WTC11 (cell line): ENCODE measurements around the gene LEKR1. TPM values are rescaled to one million over a fixed set of nuclear protein-coding genes. Genes with fewer than 3 reads are reported as not detected.

Source experiments
- ATAC-seq: fragments of 200-7000 bp; cut with Tn5 transposase; 2 replicates; pipeline ENCODE4 v1.10.0; 2021; ENCODE audit warnings: mild to moderate bottlenecking, moderate library complexity
- CTCF ChIA-PET: fragments of 300-600 bp; sonication (Branson Sonifier 250); formaldehyde crosslinking; loops from one replicate; lab custom pipeline; 2021; ENCODE audit warnings: antibody characterized with exemption; lab: Charles Lee
- POLR2A ChIA-PET: fragments of 350-600 bp; sonication (Branson Sonifier 250); formaldehyde crosslinking; loops from one replicate; lab custom pipeline; 2021; ENCODE audit warnings: antibody characterized with exemption; lab: Charles Lee
- DNase-seq: peaks from one replicate; pipeline ENCODE4 v3.0.0; 2021; ENCODE audit warnings: low spot score
- H3K27ac Mint-ChIP-seq: 2 replicates; pipeline ENCODE4 v1.8.0; 2021; ENCODE audit warnings: mixed read lengths
- H3K27me3 Mint-ChIP-seq: 2 replicates; pipeline ENCODE4 v1.8.0; 2021; ENCODE audit warnings: low read depth, mild to moderate bottlenecking, moderate library complexity, mixed read lengths
- H3K36me3 Mint-ChIP-seq: 2 replicates; pipeline ENCODE4 v1.8.0; 2021; ENCODE audit warnings: mixed read lengths
- H3K4me1 Mint-ChIP-seq: 2 replicates; pipeline ENCODE4 v1.8.0; 2022; ENCODE audit warnings: mixed read lengths
- H3K4me3 Mint-ChIP-seq: 2 replicates; pipeline ENCODE4 v1.8.0; 2021; ENCODE audit warnings: mild to moderate bottlenecking, moderate library complexity, mixed read lengths
- H3K9me3 Mint-ChIP-seq: 2 replicates; pipeline ENCODE4 v1.8.0; 2021; ENCODE audit warnings: mixed read lengths
- CBFB ChIP-seq: sonication (generic); formaldehyde crosslinking; IDR thresholded peaks from 2 replicates; pipeline ENCODE4 v1.8.1; 2022; ENCODE audit warnings: mild to moderate bottlenecking, low read depth, missing genetic modification reagents
- GTF2I ChIP-seq: fragments of 250-450 bp; sonication (Bioruptor Pico); conservative IDR thresholded peaks from 2 replicates; pipeline ENCODE4 v1.4.0; 2021; ENCODE audit warnings: mild to moderate bottlenecking
- HMGA2 ChIP-seq: fragments of 250-450 bp; sonication (Bioruptor Pico); IDR thresholded peaks from 2 replicates; pipeline ENCODE4 v1.4.0; 2021; ENCODE audit warnings: mild to moderate bottlenecking, moderate library complexity
- OVOL2 ChIP-seq: fragments of 250-450 bp; sonication (Bioruptor Pico); IDR thresholded peaks from 2 replicates; pipeline ENCODE4 v1.9.0; 2021; ENCODE audit warnings: mild to moderate bottlenecking, borderline replicate concordance
- RORB ChIP-seq: fragments of 250-450 bp; sonication (Bioruptor Pico); IDR thresholded peaks from 2 replicates; pipeline ENCODE4 v1.9.0; 2021; ENCODE audit warnings: mild to moderate bottlenecking
- TEAD1 ChIP-seq: sonication (generic); formaldehyde crosslinking; IDR thresholded peaks from 2 replicates; pipeline ENCODE4 v1.8.0; 2022; ENCODE audit warnings: mild to moderate bottlenecking, missing genetic modification reagents
- TP53 ChIP-seq: sonication (generic); formaldehyde crosslinking; IDR thresholded peaks from 2 replicates; pipeline ENCODE4 v1.8.1; 2023; ENCODE audit warnings: mild to moderate bottlenecking, missing genetic modification reagents
- ZBTB21 ChIP-seq: sonication (generic); formaldehyde crosslinking; IDR thresholded peaks from 2 replicates; pipeline ENCODE4 v1.8.1; 2023; ENCODE audit warnings: mild to moderate bottlenecking, missing genetic modification reagents, borderline replicate concordance
- ZNF263 ChIP-seq: sonication (generic); formaldehyde crosslinking; IDR thresholded peaks from 2 replicates; pipeline ENCODE4 v1.8.1; 2022; ENCODE audit warnings: low read depth, mild to moderate bottlenecking, moderate library complexity, missing genetic modification reagents
- ZNF396 ChIP-seq: fragments of 250-450 bp; sonication (Bioruptor Pico); IDR thresholded peaks from 2 replicates; pipeline ENCODE4 v1.8.0; 2021; ENCODE audit warnings: mild to moderate bottlenecking, moderate library complexity, borderline replicate concordance
- total RNA-seq: library from RNA; stranded (reverse); gene quantifications from 3 replicates; pipeline ENCODE4 v1.2.3, GENCODE V29; 2021
- TF ChIP-seq, protein P1 (sequence below): sonication (generic); formaldehyde crosslinking; IDR thresholded peaks from 2 replicates; pipeline ENCODE4 v1.8.1; 2022; ENCODE audit warnings: low read depth, mild to moderate bottlenecking, moderate library complexity, missing genetic modification reagents, borderline replicate concordance
- TF ChIP-seq, protein P2 (sequence below): sonication (generic); formaldehyde crosslinking; IDR thresholded peaks from 2 replicates; pipeline ENCODE4 v1.8.0; 2022; ENCODE audit warnings: mild to moderate bottlenecking, missing genetic modification reagents
- TF ChIP-seq, protein P3 (sequence below): sonication (generic); formaldehyde crosslinking; IDR thresholded peaks from 2 replicates; pipeline ENCODE4 v1.8.1; 2023; ENCODE audit warnings: mild to moderate bottlenecking, missing genetic modification reagents
- TF ChIP-seq, protein P4 (sequence below): sonication (generic); formaldehyde crosslinking; IDR thresholded peaks from 2 replicates; pipeline ENCODE4 v1.8.0; 2023; ENCODE audit warnings: missing genetic modification reagents, mild to moderate bottlenecking, borderline replicate concordance
- TF ChIP-seq, protein P5 (sequence below): sonication (generic); formaldehyde crosslinking; IDR thresholded peaks from 2 replicates; pipeline ENCODE4 v1.8.0; 2022; ENCODE audit warnings: mild to moderate bottlenecking, missing genetic modification reagents
- TF ChIP-seq, protein P6 (sequence below): sonication (generic); formaldehyde crosslinking; IDR thresholded peaks from 2 replicates; pipeline ENCODE4 v1.8.1; 2023; ENCODE audit warnings: mild to moderate bottlenecking, missing genetic modification reagents, moderate library complexity
- TF ChIP-seq, protein P7 (sequence below): sonication (generic); formaldehyde crosslinking; IDR thresholded peaks from 2 replicates; pipeline ENCODE4 v1.8.0; 2023; ENCODE audit warnings: missing genetic modification reagents
- TF ChIP-seq, protein P8 (sequence below): fragments of 250-450 bp; sonication (Bioruptor Pico); IDR thresholded peaks from 2 replicates; pipeline ENCODE4 v1.9.0; 2021; ENCODE audit warnings: mild to moderate bottlenecking, borderline replicate concordance

Gene LEKR1
- total RNA-seq, 1 experiment from 2014 or later, result 0.09 TPM

DNA sequence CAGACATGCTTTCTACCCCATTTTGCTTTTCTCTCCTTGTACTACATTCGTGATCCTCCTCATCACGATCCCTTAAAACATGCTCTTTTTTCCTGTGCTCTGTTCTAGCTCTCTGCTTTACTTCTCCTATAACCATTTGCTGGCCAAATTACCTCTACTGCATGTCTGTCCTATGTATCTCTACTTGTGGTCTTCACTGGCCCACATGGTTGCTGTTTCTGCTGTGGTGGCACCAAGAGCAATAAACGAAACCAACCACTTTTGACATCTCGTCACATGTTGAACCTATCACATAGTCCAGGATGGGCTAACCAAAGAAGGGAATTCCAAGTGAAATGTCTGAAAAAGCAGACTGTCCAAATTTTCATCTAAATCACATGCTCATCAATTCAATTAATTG is 115.2 kb downstream of the LEKR1 start:
- CTCF ChIA-PET, result no interaction called here
- no peaks in the 10 kb centered on the region for H3K36me3 Mint-ChIP-seq
- no peak for ATAC-seq
- no peaks in the 10 kb centered on the region; the same call in 1 of the 2 replicates for H3K27me3 Mint-ChIP-seq
- H3K4me1 Mint-ChIP-seq, result no peaks in the 10 kb centered on the region
- no peak for TF ChIP-seq OVOL2 (CRISPR knock-in tag)
- TF ChIP-seq CBFB (CRISPR knock-in tag), result no peak
- TF ChIP-seq, protein P1, sequence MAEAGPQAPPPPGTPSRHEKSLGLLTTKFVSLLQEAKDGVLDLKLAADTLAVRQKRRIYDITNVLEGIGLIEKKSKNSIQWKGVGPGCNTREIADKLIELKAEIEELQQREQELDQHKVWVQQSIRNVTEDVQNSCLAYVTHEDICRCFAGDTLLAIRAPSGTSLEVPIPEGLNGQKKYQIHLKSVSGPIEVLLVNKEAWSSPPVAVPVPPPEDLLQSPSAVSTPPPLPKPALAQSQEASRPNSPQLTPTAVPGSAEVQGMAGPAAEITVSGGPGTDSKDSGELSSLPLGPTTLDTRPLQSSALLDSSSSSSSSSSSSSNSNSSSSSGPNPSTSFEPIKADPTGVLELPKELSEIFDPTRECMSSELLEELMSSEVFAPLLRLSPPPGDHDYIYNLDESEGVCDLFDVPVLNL (CRISPR knock-in tag), result no peak
- TF ChIP-seq, all 79 proteins: peak for 0
- DNase-seq, result no peak
- peak overlapping the region; percentile 21; the same call in 1 of the 2 replicates for H3K27ac Mint-ChIP-seq
- no peak overlapping the region for H3K4me3 Mint-ChIP-seq
- POLR2A ChIA-PET, result no interaction called here
- H3K9me3 Mint-ChIP-seq, result 0 out of 2 replicates have a peak, but pooled peaks cover 6% of the 10 kb centered on the region

DNA sequence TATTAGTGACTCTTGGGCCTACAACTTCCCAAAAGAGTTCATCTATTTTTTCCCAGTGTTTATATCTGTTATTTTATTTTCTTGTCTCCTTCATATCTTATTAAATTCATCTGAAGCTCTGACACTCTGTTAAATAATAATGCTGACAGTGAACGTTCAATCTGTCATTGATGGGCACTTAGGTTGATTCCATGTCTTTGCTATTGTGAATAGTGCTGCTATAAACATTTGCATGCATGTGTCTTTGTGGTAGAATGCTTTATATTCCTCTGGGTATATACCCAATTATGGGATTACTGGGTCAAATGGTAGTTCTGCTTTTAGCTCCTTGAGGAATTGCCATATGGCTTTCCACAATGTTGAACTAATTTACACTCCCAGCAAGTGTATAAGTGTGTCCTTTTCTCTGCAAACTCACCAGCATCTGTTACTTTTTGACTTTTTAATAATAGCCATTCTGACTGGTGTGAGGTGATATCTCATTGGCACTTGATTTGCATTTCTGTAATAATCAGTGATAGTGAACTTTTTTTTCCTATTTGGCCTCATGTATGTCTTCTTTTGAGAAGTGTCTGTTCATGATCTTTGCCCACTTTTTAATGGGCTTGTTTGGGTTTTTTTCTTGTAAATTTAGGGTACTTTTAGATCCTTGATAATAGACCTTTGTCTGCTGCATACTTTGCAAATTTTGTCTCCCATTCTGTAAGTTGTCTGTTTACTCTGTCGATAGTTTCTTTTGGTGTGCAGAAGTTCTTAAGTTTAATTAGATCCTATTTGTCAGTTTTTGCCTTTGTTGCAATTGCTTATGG is 122.5 kb downstream of the LEKR1 start:
- CTCF ChIA-PET, result no interaction called here
- H3K4me1 Mint-ChIP-seq, result peaks cover 10% of the 10 kb centered on the region
- no peaks in the 10 kb centered on the region for H3K27me3 Mint-ChIP-seq
- 0 out of 2 replicates have a peak, but pooled peaks cover 6% of the 10 kb centered on the region for H3K9me3 Mint-ChIP-seq
- no peaks in the 10 kb centered on the region for H3K36me3 Mint-ChIP-seq
- DNase-seq, result no peak
- no peak overlapping the region for H3K27ac Mint-ChIP-seq
- ATAC-seq, result no peak
- H3K4me3 Mint-ChIP-seq, result no peak overlapping the region
- POLR2A ChIA-PET, result no interaction called here
- TF ChIP-seq HMGA2 (CRISPR knock-in tag) (no peak), ZNF263 (CRISPR knock-in tag) (no peak), TP53 (CRISPR knock-in tag) (no peak), ZBTB21 (no peak), ZNF396 (CRISPR knock-in tag) (no peak), RORB (CRISPR knock-in tag) (no peak), GTF2I (no peak), TEAD1 (CRISPR knock-in tag) (no peak)
- TF ChIP-seq, protein P2, sequence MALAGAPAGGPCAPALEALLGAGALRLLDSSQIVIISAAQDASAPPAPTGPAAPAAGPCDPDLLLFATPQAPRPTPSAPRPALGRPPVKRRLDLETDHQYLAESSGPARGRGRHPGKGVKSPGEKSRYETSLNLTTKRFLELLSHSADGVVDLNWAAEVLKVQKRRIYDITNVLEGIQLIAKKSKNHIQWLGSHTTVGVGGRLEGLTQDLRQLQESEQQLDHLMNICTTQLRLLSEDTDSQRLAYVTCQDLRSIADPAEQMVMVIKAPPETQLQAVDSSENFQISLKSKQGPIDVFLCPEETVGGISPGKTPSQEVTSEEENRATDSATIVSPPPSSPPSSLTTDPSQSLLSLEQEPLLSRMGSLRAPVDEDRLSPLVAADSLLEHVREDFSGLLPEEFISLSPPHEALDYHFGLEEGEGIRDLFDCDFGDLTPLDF (CRISPR knock-in tag), result no peak
- TF ChIP-seq, protein P3, sequence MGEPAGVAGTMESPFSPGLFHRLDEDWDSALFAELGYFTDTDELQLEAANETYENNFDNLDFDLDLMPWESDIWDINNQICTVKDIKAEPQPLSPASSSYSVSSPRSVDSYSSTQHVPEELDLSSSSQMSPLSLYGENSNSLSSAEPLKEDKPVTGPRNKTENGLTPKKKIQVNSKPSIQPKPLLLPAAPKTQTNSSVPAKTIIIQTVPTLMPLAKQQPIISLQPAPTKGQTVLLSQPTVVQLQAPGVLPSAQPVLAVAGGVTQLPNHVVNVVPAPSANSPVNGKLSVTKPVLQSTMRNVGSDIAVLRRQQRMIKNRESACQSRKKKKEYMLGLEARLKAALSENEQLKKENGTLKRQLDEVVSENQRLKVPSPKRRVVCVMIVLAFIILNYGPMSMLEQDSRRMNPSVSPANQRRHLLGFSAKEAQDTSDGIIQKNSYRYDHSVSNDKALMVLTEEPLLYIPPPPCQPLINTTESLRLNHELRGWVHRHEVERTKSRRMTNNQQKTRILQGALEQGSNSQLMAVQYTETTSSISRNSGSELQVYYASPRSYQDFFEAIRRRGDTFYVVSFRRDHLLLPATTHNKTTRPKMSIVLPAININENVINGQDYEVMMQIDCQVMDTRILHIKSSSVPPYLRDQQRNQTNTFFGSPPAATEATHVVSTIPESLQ (CRISPR knock-in tag), result no peak
- TF ChIP-seq, protein P4, sequence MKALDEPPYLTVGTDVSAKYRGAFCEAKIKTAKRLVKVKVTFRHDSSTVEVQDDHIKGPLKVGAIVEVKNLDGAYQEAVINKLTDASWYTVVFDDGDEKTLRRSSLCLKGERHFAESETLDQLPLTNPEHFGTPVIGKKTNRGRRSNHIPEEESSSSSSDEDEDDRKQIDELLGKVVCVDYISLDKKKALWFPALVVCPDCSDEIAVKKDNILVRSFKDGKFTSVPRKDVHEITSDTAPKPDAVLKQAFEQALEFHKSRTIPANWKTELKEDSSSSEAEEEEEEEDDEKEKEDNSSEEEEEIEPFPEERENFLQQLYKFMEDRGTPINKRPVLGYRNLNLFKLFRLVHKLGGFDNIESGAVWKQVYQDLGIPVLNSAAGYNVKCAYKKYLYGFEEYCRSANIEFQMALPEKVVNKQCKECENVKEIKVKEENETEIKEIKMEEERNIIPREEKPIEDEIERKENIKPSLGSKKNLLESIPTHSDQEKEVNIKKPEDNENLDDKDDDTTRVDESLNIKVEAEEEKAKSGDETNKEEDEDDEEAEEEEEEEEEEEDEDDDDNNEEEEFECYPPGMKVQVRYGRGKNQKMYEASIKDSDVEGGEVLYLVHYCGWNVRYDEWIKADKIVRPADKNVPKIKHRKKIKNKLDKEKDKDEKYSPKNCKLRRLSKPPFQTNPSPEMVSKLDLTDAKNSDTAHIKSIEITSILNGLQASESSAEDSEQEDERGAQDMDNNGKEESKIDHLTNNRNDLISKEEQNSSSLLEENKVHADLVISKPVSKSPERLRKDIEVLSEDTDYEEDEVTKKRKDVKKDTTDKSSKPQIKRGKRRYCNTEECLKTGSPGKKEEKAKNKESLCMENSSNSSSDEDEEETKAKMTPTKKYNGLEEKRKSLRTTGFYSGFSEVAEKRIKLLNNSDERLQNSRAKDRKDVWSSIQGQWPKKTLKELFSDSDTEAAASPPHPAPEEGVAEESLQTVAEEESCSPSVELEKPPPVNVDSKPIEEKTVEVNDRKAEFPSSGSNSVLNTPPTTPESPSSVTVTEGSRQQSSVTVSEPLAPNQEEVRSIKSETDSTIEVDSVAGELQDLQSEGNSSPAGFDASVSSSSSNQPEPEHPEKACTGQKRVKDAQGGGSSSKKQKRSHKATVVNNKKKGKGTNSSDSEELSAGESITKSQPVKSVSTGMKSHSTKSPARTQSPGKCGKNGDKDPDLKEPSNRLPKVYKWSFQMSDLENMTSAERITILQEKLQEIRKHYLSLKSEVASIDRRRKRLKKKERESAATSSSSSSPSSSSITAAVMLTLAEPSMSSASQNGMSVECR (CRISPR knock-in tag), result no peak
- TF ChIP-seq, protein P5, sequence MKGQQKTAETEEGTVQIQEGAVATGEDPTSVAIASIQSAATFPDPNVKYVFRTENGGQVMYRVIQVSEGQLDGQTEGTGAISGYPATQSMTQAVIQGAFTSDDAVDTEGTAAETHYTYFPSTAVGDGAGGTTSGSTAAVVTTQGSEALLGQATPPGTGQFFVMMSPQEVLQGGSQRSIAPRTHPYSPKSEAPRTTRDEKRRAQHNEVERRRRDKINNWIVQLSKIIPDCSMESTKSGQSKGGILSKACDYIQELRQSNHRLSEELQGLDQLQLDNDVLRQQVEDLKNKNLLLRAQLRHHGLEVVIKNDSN (CRISPR knock-in tag), result no peak
- TF ChIP-seq, protein P6, sequence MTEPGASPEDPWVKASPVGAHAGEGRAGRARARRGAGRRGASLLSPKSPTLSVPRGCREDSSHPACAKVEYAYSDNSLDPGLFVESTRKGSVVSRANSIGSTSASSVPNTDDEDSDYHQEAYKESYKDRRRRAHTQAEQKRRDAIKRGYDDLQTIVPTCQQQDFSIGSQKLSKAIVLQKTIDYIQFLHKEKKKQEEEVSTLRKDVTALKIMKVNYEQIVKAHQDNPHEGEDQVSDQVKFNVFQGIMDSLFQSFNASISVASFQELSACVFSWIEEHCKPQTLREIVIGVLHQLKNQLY, result no peak
- TF ChIP-seq, protein P7, sequence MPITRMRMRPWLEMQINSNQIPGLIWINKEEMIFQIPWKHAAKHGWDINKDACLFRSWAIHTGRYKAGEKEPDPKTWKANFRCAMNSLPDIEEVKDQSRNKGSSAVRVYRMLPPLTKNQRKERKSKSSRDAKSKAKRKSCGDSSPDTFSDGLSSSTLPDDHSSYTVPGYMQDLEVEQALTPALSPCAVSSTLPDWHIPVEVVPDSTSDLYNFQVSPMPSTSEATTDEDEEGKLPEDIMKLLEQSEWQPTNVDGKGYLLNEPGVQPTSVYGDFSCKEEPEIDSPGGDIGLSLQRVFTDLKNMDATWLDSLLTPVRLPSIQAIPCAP, result no peak
- TF ChIP-seq, protein P8, sequence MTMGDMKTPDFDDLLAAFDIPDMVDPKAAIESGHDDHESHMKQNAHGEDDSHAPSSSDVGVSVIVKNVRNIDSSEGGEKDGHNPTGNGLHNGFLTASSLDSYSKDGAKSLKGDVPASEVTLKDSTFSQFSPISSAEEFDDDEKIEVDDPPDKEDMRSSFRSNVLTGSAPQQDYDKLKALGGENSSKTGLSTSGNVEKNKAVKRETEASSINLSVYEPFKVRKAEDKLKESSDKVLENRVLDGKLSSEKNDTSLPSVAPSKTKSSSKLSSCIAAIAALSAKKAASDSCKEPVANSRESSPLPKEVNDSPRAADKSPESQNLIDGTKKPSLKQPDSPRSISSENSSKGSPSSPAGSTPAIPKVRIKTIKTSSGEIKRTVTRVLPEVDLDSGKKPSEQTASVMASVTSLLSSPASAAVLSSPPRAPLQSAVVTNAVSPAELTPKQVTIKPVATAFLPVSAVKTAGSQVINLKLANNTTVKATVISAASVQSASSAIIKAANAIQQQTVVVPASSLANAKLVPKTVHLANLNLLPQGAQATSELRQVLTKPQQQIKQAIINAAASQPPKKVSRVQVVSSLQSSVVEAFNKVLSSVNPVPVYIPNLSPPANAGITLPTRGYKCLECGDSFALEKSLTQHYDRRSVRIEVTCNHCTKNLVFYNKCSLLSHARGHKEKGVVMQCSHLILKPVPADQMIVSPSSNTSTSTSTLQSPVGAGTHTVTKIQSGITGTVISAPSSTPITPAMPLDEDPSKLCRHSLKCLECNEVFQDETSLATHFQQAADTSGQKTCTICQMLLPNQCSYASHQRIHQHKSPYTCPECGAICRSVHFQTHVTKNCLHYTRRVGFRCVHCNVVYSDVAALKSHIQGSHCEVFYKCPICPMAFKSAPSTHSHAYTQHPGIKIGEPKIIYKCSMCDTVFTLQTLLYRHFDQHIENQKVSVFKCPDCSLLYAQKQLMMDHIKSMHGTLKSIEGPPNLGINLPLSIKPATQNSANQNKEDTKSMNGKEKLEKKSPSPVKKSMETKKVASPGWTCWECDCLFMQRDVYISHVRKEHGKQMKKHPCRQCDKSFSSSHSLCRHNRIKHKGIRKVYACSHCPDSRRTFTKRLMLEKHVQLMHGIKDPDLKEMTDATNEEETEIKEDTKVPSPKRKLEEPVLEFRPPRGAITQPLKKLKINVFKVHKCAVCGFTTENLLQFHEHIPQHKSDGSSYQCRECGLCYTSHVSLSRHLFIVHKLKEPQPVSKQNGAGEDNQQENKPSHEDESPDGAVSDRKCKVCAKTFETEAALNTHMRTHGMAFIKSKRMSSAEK, result no peak
